ENCODE measurements around the gene ASS1. TPM values are rescaled to one million over a fixed set of nuclear protein-coding genes. Genes with fewer than 3 reads are reported as not detected.

Gene ASS1
- total RNA-seq, 6 experiments from 2014 or later, result 437 to 1,278 (median 1,014) TPM

- DNase-seq, result no peak
- Histone ChIP-seq H3K4me3 (no peak overlapping the region), H3K4me1 (peaks cover 0 to 11% (median 0%) of the 10 kb centered on the region in 4 donors), H3K27ac (no peak overlapping the region), H3K27me3 (no peaks in the 10 kb centered on the region), H3K36me3 (no peaks in the 10 kb centered on the region), H3K9me3 (no peaks in the 10 kb centered on the region)
- ATAC-seq, result peak in 2 of 4 donors; percentile 47 to 54
- WGBS (ENCODE audit: insufficient coverage, low coverage, low lambda C conversion rate, missing lambda C conversion rate), result 58% methylated on average over 14 of the region's 24 CpGs
- TF ChIP-seq CTCF (IDR thresholded peaks at IDR 0.05) (no peak), POLR2A (IDR thresholded peaks at IDR 0.05) (no peak)
- intact Hi-C loops (cut with DNase I), result no loop called here
Measured at GRCh38 chr9:130518943-130519799, 74.4 kb downstream of the ASS1 start.

- H3K4me3 ChIP-seq, result no peak overlapping the region
- no peaks in the 10 kb centered on the region for H3K27me3 ChIP-seq
- no peaks in the 10 kb centered on the region for H3K36me3 ChIP-seq
- intact Hi-C loops (cut with DNase I), result no loop called here
- DNase-seq (no peak), ATAC-seq (no peak)
- H3K4me1 ChIP-seq, result peaks cover 0 to 11% (median 0%) of the 10 kb centered on the region in 4 donors
- H3K27ac ChIP-seq, result no peak overlapping the region
- WGBS (ENCODE audit: insufficient coverage, low coverage, low lambda C conversion rate, missing lambda C conversion rate), result 83% methylated on average over 1 of the region's 5 CpGs
- H3K9me3 ChIP-seq, result no peaks in the 10 kb centered on the region
- TF ChIP-seq POLR2A (IDR thresholded peaks at IDR 0.05), result no peak
- no peak for TF ChIP-seq CTCF (IDR thresholded peaks at IDR 0.05)
Measured at GRCh38 chr9:130519927-130520326, 75.2 kb downstream of the ASS1 start.

- Histone ChIP-seq H3K9me3 (no peaks in the 10 kb centered on the region), H3K4me3 (no peak overlapping the region), H3K27me3 (no peaks in the 10 kb centered on the region), H3K27ac (no peak overlapping the region), H3K4me1 (peaks cover 0 to 18% (median 1%) of the 10 kb centered on the region in 4 donors), H3K36me3 (no peaks in the 10 kb centered on the region)
- DNase-seq (no peak), ATAC-seq (no peak)
- no CpG with 5 or more reads among the region's 5 CpGs for WGBS (ENCODE audit: insufficient coverage, low coverage, low lambda C conversion rate, missing lambda C conversion rate)
- intact Hi-C loops (cut with DNase I), result no loop called here
- no peak for TF ChIP-seq CTCF (IDR thresholded peaks at IDR 0.05)
- no peak for TF ChIP-seq POLR2A (IDR thresholded peaks at IDR 0.05)
Measured at GRCh38 chr9:130521715-130522114, 77.0 kb downstream of the ASS1 start.

- intact Hi-C loops (cut with DNase I), result no loop called here
- no peak for ATAC-seq
- 58% methylated on average over 5 of the region's 7 CpGs for WGBS (ENCODE audit: insufficient coverage, low coverage, low lambda C conversion rate, missing lambda C conversion rate)
Measured at GRCh38 chr9:130522233-130522808, 77.6 kb downstream of the ASS1 start.

More at GRCh38 chr9:130522233-130522808, 77.6 kb downstream of the ASS1 start:
- no peaks in the 10 kb centered on the region for H3K9me3 ChIP-seq
- TF ChIP-seq CTCF (IDR thresholded peaks at IDR 0.05) (no peak), POLR2A (IDR thresholded peaks at IDR 0.05) (no peak)
- peaks cover 0 to 24% (median 4%) of the 10 kb centered on the region in 4 donors for H3K4me1 ChIP-seq
- DNase-seq, result no peak
- no peaks in the 10 kb centered on the region for H3K27me3 ChIP-seq
- no peak overlapping the region for H3K27ac ChIP-seq
- H3K4me3 ChIP-seq, result no peak overlapping the region
- H3K36me3 ChIP-seq, result no peaks in the 10 kb centered on the region
